GM19463 (cell line): ENCODE data around the gene CHTF18.
"Not testable (repeated sequence)": the region's sequence is repeated elsewhere in the genome, so short reads cannot be mapped to it uniquely, and the experiment has no call there.

Experiments used
- ATAC-seq: cut with Tn5 transposase; IDR thresholded peaks from one replicate; pipeline ENCODE4 v1.9.1; 2021; ENCODE audit warnings: mild to moderate bottlenecking, moderate library complexity; ENCODE audit not compliant: unreplicated experiment

CHTF18 gene

GRCh38 chr16:825341-826061, 37.1 kb downstream of the CHTF18 start:
- no peak for ATAC-seq

GRCh38 chr16:827513-827912, 39.1 kb downstream of the CHTF18 start:
- ATAC-seq: no peak

GRCh38 chr16:828891-829290, 40.5 kb downstream of the CHTF18 start:
- ATAC-seq: no peak

- ATAC-seq: no peak
Observed at GRCh38 chr16:830107-830870, 41.9 kb downstream of the CHTF18 start.

- ATAC-seq: no peak
Observed at GRCh38 chr16:830871-831570, 42.6 kb downstream of the CHTF18 start.

- no peak for ATAC-seq
Observed at GRCh38 chr16:831571-832413, 43.4 kb downstream of the CHTF18 start.

GRCh38 chr16:832652-833336, 44.4 kb downstream of the CHTF18 start:
- no peak for ATAC-seq

GRCh38 chr16:833411-833810, 45.0 kb downstream of the CHTF18 start:
- no peak for ATAC-seq

- ATAC-seq: no peak
Observed at GRCh38 chr16:835373-835772, 47.0 kb downstream of the CHTF18 start.

- no peak for ATAC-seq
Observed at GRCh38 chr16:836221-836620, 47.8 kb downstream of the CHTF18 start.

- not testable (repeated sequence) for ATAC-seq
Observed at GRCh38 chr16:836822-837221, 48.4 kb downstream of the CHTF18 start.

GRCh38 chr16:838741-839140, 50.3 kb downstream of the CHTF18 start:
- ATAC-seq: no peak

GRCh38 chr16:839643-840408, 51.4 kb downstream of the CHTF18 start:
- ATAC-seq: no peak

- ATAC-seq: no peak
Observed at GRCh38 chr16:840561-841454, 52.4 kb downstream of the CHTF18 start.

GRCh38 chr16:841455-842060, 53.1 kb downstream of the CHTF18 start:
- ATAC-seq: no peak

- no peak for ATAC-seq
Observed at GRCh38 chr16:842061-842476, 53.6 kb downstream of the CHTF18 start.

GRCh38 chr16:842711-843560, 54.5 kb downstream of the CHTF18 start:
- ATAC-seq: no peak
